ENCODE results near the gene IRAK2. TPM values are rescaled to one million over a fixed set of nuclear protein-coding genes. Genes with fewer than 3 reads are reported as not detected.
A peak's percentile ranks its signal among the peaks of the same experiment; 100 is the strongest.

Gene IRAK2
- total RNA-seq, 2 donors from 2014 or later: 1.7 to 1.8 TPM

DNA sequence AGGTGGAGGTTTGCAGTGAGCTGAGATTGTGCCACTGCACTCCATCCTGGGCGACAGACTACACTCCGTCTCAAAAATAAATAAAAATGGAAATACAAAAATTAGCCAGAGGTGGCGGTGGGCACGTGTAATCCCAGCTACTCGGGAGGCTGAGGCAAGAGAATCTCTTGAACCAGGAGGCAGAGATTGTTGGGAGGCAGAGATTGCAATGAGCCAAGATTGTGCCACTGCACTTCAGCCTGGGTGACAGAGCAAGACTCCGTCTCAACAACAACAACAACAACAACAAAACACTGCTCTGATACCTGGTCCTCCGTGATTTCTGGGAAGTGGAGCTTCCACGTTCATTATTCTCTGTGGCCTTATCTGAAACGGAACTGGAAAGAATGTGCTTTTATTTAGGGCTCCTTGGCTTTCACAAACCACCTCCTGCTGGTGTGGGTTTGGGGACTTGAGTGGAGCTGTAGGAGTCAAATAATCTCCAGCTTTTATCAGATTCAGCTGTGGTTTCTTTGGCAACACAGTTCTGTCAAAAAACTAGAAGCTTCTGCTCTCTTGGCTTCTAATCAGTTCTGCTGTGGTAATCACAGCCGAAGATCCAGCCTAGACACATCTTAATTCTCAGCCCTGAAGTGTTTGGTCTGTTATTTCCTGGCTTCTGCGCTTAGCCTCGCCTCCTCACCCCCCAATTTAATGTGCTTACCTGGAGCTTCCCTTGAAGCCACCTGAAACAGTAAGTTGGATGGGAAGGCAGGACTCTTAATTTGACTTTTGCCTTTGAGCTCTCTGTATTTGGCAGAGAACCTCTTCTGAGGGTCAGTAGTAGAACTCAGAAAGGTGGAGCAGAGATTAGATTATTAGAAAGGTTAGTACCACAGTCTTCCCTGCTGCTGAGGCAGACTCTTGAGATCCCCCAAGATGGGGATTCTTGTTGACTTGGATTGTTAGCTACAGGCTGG, 21.4 kb downstream of the IRAK2 start:
- DNase-seq (no peak), ATAC-seq (no peak)
- intact Hi-C loops (cut with DNase I): no loop called here

DNA sequence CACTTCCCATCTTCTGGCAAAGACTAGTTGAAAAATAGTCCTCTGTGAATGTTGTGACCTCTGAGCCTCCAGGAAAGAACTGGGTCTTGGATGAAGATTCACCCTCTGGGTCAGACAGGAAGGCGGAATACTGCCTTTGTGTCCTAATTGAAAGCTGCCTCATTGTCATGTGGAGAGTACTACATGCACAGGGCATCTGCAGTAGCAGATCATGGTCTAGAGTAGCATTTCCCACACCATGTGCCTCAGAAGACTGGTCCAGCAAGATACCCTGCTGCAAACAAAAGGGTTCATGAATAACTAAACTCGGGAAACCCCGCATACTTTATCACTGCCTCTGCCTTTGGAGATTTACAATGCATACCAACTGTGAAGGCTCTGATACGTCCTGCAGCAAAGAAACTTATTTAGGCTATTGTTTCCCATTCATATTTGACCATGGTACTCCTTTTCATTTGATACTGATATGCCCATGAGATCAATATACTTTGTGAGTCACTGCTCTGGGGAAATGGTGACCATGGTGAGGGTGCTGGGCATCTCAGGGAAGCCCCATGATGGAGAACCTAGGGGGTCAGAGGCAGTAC, 22.7 kb downstream of the IRAK2 start:
- no peak for DNase-seq
- no peak for ATAC-seq
- intact Hi-C loops (cut with DNase I): no loop called here

DNA sequence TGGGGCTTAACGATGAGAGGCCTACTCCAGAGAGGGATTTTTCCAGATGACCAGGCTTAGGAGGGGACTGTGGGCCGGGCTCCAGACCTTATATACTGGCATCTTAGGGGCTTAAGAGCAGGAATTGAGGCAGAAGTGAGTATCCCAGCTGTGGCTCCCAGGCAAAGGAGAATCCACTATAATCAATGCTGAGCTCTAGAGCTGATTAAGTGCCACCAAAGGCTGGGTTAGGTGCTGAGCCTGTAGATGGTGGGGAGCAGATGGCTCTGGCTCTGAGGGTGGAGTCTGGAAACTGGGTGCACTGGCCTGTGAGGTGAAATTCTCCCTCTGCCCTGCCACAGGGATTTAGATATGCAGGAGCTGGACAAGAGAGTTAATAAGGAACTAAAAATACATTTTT, 23.2 kb downstream of the IRAK2 start:
- ATAC-seq: no peak
- intact Hi-C loops (cut with DNase I): no loop called here
- DNase-seq: no peak

DNA sequence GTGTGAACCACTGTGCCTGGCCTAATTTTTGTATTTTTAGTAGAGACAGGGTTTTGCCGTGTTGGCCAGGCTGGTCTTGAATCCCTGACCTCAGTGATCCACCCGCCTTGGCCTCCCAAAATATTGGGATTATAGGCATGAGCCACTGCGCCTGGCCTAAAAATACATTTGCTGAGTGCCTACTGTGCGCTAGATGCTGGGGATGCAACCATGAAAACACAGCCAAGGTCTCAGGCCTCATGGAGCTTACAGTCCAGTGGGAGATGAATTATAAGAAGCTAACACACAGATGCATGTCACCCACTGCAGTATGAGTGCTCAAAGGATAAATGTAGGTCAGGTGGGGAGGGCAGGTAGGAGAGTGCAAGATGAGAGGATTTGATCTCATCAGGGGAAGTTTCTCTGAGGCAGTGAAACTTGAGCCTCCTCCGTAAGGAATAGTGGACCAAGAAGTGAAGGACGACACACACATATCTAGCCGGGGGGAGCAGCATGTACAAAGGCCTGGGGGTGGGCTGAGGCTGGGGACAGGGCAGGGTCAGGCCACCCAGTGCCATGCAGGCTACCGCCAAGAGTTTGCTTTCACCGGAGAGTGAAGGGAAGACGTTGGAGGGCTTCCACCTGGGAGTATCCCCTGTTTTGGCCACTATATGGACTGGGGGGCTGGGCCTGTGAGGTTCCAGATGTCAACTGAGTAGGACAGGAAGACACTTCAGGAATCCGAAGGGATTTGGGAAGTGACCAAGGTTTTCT, 24.3 kb downstream of the IRAK2 start:
- no peak for ATAC-seq
- intact Hi-C loops (cut with DNase I): no loop called here
- no peak for DNase-seq

DNA sequence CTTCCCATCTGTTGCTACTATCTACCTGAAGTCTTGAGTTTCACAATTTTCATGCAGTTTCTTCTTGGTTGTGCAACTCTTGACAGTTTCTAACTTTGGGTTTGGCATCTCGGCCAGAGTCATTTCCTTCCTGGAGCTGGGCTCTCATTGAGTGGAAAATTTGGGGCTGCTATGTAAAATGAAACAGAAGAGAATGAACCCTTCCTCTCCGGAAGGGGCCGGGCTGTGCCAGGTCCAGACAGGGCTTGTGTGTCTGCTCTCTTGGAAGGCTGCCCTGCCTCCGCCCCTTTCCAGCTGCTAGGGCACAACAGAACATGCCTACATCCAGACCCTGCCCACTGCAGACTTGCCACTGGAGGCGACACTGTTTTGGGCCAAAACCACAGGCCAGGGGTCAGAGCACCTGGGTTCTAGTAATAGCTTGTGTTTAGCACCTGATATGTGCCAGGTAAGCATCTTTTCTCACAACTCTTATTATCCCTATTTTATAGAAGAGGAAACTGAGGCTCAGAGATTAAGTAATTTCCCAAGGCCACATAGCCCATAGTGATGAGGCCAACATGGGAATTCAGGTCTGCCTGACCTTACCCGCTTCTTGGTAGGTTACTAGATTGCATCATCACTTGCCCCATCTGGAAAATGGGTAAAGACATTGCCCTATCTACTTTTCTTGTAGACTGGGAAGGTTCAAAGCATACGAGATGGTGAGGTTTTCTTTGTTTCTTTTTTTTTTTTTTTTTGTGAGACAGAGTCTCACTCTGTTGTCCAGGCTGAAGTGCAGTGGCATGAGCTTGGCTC, 25.0 kb downstream of the IRAK2 start:
- intact Hi-C loops (cut with DNase I): no loop called here
- DNase-seq (peak; percentile 95), ATAC-seq (peak; percentile 67 to 76)

DNA sequence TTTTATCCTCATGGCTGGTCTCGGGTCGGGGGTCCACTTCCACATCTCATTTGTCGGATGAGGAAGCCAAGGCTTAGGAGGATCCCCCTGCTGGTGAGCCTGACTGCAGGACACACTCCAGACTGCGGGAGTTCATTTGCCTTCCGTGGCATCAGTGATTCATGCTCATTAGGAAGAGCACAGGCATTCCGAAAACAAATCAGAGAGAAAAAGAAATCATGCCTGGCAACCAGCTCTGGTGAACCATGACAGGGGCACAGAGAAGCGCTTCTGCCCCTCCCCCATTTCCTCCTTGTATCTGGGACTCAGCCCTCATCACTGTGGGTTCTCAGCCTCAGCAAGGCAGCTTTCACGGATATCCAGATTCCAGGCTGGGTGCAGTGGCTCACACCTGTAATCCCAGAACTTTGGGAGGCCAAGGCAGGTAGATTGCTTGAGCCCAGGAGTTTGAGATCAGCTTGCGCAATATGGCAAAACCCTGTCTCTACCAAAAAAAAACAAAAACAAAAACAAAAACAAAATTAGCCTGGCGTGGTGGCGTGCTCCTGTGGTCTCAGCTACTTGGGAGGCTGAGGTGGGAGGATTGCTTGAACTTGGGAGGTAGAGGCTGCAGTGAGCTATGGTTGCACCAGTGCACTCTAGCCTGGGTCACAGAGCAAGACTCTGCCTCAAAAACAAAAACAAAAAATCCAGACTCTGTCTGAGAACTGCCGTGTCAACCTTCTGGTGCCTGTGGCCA, 28.4 kb downstream of the IRAK2 start:
- DNase-seq (peak; percentile 26), ATAC-seq (peak in 1 of 2 donors; percentile 6)
- intact Hi-C loops (cut with DNase I): no loop called here

DNA sequence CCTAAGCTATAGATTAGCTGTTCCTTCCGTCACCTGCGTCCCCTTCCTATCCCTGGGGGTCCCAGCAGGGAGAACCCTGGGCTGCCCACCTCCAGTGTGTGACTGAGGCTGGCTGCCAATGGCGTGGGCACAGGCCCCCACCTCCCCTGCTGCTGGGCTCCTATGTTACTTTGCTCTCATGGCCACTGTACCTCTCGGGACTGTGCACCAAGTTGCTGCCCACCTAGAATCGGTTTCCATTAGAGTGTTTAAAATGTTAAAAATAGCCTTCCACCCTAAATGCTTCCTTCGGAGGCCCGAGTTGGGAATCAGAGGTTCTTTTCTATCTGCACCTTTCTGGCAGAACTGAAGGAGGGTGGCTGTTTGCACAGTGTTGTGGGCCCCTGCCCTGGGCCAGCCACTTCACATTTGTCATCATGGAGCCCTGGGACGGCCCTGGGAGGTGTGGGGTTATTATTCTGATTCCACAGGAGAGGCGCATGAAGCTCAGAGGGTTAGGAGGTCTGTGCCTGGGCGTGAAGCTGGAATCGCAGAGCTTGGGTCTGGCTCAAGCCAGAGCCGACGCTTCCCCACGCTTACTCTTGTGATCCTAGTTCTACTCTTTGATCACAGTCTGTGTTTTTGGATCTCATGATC, 29.1 kb downstream of the IRAK2 start:
- intact Hi-C loops (cut with DNase I): no loop called here
- no peak for DNase-seq
- ATAC-seq: peak in 1 of 2 donors; percentile 8

DNA sequence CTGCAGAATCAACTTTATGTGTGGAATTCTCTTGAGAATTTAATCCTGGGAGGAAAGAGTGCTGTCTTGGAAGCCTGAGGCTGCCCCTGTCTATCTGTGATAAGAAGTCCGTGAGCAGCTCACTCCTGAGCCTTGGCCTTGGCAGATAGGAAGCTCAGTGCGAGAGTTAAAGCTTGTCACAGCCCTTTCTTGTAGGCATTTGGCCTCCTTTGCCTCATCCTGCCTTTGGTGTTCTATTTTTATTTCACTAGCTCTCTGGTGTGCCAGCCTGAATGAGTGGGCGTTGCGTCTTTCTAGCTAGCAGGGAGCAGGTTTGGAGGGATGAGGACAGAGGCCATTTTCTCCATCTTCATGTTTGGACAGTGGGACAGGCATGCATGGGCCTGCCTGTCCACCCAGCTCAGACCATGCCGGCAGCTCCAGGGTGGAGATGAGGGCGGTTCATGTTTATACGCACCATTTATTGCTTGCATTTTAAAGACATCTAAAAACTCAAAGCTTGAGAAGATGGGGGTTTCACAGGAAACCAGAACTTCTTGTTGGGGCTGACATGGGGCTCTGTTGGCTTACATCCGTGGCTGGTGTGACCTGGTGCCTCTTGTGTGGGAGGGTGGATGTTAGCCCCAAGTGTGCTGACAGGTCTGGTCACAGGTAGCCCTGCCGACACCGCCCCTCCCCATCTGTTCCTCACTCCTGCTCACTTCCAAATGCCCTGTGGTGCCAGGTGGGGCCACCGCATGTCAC, 29.8 kb downstream of the IRAK2 start:
- DNase-seq (peak; percentile 47), ATAC-seq (peak; percentile 5 to 47)
- intact Hi-C loops (cut with DNase I): no loop called here

DNA sequence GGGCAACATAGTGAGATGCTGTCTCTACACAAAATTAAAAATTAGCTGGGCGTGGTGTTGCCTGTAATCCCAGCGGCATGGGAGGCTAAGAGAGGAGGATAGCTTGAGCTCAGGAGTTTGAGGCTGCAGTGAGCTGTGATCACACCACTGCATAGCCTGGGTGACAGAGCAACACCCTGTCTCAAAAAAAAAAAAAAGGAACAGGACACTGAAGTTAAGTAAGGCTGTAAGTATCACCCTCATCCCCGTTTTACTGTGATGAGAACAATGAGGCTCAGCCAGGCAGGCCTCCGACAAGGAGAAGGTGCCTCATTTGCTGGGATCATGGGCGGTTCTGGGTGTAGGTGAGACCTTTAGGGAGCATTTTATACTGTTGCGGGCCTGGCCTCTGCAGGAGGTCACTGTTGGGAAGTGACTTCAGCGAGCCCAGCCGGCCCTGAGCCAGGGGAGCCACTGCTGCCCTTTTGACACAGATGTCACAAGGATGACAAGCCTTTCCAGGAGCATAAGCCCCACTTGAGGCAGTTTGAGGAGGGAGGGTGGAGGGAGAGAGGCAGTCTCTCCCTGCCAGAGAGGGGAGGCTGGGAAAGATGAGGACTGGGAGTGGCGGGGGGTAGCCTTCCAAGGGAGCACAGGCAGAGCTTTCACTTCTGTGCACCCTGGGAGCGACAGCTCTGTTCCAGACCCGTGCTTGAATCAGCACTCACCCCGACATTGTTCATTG, 30.8 kb downstream of the IRAK2 start:
- DNase-seq (no peak), ATAC-seq (no peak)
- intact Hi-C loops (cut with DNase I): no loop called here

DNA sequence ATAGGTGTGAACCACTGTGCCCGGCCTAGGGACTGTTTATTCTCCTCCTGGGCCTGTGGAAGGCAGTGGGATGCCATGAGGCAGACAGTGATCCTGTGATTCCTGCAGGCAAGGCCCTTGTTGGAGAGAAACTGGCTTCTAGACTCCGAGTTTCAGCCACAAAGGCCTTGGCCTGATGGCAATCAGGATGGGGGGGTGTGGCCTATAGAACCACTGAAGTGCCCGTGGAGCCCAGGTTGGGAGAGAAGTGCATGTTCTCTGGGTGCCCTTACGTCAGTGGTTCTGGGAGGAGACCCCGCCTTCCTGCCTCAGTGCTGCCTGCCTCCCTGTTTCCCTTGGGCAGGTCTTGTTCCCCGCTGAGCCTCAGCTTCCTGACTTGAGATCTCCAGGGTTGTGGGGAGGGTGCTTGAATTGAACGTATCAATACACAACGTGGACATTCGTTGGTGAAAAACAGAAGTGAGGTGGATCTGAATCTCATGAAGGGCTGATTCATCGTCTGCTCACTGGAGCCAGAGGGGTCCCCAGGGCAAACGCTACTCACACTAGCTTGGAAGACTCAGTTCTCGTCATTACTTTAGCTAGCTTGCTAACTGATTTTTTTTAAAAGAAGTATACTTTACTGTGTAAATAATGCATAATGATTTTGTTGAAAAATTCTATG, 31.8 kb downstream of the IRAK2 start:
- peak; percentile 54 for DNase-seq
- ATAC-seq: no peak
- intact Hi-C loops (cut with DNase I): no loop called here

DNA sequence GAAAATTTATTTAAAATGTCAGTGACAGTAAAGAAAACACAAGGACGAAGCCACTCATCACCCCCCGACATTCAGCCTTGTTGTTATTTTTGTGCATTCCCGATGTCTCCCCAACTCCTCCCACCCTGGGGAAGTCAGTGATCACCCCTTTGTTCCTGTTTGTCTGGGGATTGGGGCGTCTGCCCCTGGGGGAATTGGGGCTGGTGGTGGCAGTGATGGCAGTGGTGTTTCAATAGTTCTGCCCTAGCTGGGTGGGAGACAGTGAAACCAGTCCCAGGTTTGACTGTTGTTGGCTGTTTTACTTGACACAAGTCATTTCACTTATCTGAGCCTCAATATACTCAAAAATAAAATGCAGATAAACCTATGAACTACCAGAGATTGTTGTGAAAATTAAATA, 33.5 kb downstream of the IRAK2 start:
- intact Hi-C loops (cut with DNase I): no loop called here
- no peak for ATAC-seq
- DNase-seq: no peak

DNA sequence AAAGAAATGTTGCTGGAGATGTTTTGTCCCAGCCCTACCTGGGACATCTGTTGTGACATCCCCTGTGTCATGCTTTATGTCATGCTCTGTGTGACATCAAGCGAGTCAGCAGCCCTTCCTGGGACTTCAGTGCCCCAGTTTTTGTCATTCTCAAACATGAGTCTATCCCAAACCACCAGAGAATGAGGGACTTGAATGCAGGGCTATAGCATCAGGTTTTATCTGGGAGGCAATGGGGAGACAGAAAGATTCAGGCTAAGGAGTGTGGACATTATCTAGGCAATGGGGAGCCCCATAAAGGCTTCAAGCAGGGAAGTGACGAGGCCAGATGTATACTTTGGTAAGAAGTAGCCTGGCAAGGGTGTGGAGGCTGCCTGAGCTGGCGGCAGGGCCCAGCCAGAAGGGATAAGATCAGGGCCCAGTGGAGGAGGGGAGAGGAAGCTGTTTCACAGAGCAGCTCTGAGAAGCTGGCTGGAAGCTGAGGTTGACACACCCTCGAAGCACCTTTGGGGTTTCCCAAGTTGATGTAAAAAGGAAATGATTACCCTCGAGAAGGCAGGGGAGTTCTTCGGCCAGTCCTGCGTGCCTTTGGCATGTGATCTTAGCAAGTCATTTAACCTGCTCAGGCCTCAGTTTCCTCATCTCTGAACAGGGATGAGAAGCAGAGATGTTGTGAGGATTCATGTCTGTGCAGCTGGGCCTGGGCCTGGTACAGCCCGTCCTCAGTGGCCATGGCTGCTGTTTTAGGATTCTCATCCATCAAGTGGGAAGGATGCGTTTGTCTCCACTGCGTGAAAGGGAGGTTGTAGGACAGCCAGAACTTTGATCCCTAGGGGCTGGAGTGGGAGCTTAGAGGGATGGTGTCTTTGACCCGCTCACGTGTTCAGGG, 34.3 kb downstream of the IRAK2 start:
- ATAC-seq: peak; percentile 30 to 67
- DNase-seq: peak; percentile 63
- intact Hi-C loops (cut with DNase I): no loop called here

DNA sequence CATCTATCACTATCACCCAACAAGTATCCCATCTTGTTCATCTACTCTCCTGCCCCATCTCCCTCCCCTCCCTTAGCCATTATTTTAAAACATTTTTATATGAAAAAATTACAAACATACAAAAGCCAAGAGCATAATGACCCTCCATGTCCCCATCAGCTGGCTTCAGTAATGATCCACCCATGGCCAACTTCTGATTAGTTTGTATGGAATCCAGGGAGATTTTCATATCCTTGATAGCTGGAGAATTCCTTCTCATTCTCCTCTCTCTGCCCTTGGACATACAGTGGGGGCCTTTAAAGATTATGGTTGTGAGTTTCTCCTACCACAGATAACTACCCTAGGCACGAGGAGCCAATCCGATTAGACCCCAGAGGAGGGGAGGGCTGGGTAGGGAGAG, 40.2 kb downstream of the IRAK2 start:
- ATAC-seq (no peak), DNase-seq (no peak)
- intact Hi-C loops (cut with DNase I): no loop called here

DNA sequence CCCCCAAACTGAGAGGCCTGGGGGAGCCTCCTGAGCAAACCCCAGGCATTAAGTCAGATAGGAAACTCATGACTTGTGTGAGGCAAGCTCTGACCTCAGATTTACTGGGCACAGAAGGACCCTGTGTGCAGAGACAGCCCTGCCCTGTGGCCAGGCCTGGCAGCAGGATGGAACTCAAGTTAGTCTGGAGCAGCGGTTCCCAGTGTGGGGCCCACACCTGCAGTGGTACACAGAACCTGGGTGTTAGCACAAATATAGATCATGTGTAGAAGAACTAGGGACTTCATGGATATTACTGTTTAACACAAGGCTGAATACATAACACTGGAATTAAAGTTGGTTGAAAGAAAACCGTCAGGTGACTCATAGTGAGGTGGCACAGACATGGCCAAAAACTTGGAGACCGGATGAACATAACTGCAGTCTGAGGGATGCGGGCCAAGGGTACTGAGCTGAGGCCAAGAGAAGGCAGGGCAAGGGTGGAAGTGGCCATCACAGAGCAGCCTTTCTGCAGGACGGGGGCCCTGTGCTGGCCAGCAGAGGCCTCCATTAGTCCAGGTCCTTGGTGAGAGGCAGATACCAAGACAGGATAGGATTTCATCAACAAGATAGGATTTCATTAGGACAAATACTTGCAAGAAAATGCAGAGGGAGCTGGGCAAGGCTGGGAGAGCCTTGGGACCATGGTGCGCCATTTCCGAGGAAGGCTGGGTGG, 40.9 kb downstream of the IRAK2 start:
- ATAC-seq: peak; percentile 80 to 92
- no peak for DNase-seq
- intact Hi-C loops (cut with DNase I): no loop called here

DNA sequence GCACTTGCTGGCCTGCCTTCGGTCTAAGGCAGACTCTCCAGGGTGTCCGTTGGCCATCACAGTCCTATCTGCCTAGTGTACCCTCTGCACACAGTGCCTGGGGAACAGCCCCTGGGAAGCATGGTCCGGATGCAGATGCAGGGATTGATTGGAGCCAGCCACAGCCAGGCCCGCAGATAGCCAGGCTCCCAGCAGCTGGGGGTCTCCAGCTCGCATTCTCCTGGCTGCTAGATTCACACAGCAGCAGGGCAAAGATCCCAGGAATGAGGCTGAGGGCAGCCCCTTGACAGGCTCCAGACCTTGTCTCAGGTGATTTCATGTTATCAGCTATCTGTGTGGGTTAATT, 41.4 kb downstream of the IRAK2 start:
- ATAC-seq (peak; percentile 8 to 13), DNase-seq (no peak)
- intact Hi-C loops (cut with DNase I): no loop called here

All from left cardiac atrium (tissue), 4 donors.